Measurements from ENCODE around the gene NAXD.
"Not testable (repeated sequence)": the region's sequence is repeated elsewhere in the genome, so short reads cannot be mapped to it uniquely, and the experiment has no call there.

Gene NAXD

GRCh38 chr13:110646442-110647364 is 31.4 kb downstream of the NAXD start:
- DNase-seq, result no peak

GRCh38 chr13:110647365-110647737 is 32.0 kb downstream of the NAXD start:
- no peak for DNase-seq

- DNase-seq, result no peak
These were observed 32.9 kb downstream of the NAXD start for GRCh38 chr13:110648146-110648819.

GRCh38 chr13:110648848-110649421 is 33.6 kb downstream of the NAXD start:
- DNase-seq, result no peak

- DNase-seq, result no peak
These were observed 34.2 kb downstream of the NAXD start for GRCh38 chr13:110649551-110649950.

- no peak for DNase-seq
These were observed 35.1 kb downstream of the NAXD start for GRCh38 chr13:110650436-110650835.

- no peak for DNase-seq
These were observed 35.9 kb downstream of the NAXD start for GRCh38 chr13:110651271-110651670.

- no peak for DNase-seq
These were observed 36.4 kb downstream of the NAXD start for GRCh38 chr13:110651726-110652230.

GRCh38 chr13:110652231-110652730 is 36.9 kb downstream of the NAXD start:
- DNase-seq, result no peak

- DNase-seq, result no peak
These were observed 37.4 kb downstream of the NAXD start for GRCh38 chr13:110652764-110653163.

GRCh38 chr13:110653271-110653670 is 37.9 kb downstream of the NAXD start:
- DNase-seq, result no peak

GRCh38 chr13:110653851-110654250 is 38.5 kb downstream of the NAXD start:
- no peak for DNase-seq

GRCh38 chr13:110657196-110657595 is 41.9 kb downstream of the NAXD start:
- no peak for DNase-seq

GRCh38 chr13:110658218-110658911 is 43.0 kb downstream of the NAXD start:
- not testable (repeated sequence) for DNase-seq

- no peak for DNase-seq
These were observed 45.9 kb downstream of the NAXD start for GRCh38 chr13:110661256-110661655.

- no peak for DNase-seq
These were observed 46.7 kb downstream of the NAXD start for GRCh38 chr13:110662091-110662490.

GRCh38 chr13:110662777-110663443 is 47.6 kb downstream of the NAXD start:
- no peak for DNase-seq

- DNase-seq, result no peak
These were observed 48.1 kb downstream of the NAXD start for GRCh38 chr13:110663491-110663890.

GRCh38 chr13:110664041-110664440 is 48.7 kb downstream of the NAXD start:
- DNase-seq, result no peak

GRCh38 chr13:110664673-110665072 is 49.3 kb downstream of the NAXD start:
- no peak for DNase-seq

- DNase-seq, result no peak
These were observed 50.3 kb downstream of the NAXD start for GRCh38 chr13:110665491-110666254.

GRCh38 chr13:110666255-110666533 is 50.8 kb downstream of the NAXD start:
- no peak for DNase-seq
